Stimulated activated CD8-positive, alpha-beta memory T cell treated with anti-CD3 and anti-CD28 coated beads, Interleukin-7, amount 100 ng/mL, for 24 hours (primary cell): Measurements from ENCODE around the gene INPP5F.
"Not testable (repeated sequence)": the region's sequence is repeated elsewhere in the genome, so short reads cannot be mapped to it uniquely, and the experiment has no call there.

Experiments
- DNase-seq: peaks from one replicate; pipeline ENCODE4 v3.0.0-alpha.2; 2020; ENCODE audit warnings: low read depth

The INPP5F gene

DNA sequence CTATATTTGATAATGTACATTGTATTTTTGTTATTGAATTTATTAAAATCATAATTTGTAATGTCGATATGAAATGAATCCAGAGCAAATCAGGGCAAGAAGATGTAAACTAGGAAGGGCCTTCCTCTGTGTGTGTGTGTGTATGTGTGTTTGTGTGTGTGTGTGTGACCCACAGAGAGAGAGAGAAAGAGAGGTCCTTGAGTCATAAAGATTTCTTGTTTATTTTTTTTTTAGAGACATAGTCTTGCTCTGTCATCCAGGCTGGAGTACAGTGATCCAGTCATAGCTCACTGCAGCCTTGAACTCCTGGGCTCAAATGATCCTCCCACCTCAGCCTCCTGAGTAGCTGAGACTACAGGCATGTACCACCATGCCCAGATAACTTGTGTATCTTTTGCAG lies 50.7 kb downstream of the INPP5F start:
- no peak for DNase-seq

DNA sequence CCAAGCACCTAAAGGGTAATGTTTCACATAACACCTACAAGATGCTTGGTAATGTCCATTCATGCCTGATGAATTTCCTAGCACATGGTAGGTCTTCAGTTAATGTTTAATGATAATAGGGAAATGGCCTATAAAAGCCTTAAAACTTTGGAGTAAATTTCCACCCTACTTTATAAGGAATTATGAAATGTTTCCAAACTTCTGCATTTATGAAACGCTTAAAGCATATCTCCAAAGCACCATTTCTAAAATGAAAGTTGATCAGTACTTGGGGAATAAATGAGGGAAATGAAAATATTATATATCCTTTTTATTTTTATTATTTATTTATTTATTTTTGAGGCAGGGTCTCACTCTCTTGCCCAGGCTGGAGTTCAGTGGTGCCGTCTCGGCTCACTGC lies 51.8 kb downstream of the INPP5F start:
- DNase-seq: no peak

DNA sequence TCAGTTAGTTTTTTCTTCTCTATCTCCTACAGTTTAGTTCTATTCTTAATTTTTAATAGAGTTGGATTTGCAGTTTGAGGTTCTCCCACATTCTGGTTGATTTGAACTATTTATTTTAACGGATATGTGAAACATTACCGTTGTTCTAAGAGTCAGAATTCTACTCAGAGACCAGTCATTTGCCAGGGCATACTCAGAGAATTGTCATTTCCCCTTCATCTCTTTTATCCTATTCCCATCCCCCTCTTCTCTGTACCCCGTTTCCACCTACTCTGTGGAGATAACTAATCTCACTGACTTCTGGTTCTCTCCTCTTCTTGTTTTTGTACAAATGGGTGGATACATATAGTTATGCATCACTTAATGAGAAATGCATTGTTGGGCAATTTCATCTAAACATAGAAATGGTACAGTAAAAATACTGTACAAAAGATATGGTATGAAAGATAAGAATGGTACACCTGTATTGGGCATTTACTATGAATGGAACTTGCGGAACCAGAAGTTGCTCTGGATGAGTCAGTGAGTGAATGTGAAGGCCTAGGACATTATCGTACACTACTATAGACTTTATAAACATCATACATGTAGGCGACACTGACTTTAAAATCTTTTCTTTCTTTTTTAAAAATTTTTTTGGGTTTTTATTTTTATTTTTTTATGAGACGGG lies 53.1 kb downstream of the INPP5F start:
- DNase-seq: no peak

DNA sequence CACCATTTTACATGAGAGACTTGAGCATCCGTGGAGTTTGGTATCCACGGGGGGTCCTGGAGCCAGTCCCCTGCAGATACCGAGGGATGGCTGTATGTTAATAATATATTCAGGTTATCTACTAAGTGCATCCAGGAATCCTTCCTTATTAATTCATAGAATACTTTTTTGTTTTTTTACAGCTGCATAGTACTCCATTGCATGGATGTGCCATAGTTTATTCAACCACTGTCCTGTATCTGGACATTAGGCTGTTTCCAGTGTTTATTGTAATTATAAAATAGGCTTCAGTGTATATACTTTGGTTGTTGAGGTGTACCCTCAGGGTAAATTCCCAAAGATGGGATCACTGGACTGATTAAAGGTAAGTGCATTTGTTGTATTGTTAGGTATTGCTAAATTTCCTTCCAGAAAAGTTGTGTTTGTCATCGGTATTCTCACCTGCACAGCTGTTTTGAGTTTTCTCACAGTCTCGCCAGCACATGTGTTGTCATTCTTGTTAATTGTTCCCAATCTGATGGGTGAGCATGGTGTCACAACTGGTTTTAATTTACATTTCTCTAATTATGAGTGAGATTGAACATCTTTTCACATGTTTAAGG lies 55.1 kb downstream of the INPP5F start:
- no peak for DNase-seq

DNA sequence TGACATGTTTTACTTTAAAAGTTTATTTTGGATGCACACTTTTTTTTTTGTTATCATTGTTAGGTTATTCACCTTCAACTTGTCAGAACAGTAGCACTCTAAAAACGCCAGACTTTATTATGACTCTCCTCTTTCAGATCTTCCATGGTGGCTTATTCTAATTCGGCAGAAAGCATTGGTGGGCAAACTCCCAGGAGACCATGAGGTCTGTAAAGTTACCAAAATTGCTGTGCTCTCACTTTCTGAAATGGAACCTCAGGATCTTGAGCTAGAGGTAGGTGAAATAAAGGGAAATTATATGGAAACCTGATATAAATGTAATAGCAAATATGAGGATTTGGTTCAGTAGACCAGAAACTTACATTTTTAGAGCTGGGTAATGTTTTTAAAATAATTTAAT lies 55.6 kb downstream of the INPP5F start:
- no peak for DNase-seq

DNA sequence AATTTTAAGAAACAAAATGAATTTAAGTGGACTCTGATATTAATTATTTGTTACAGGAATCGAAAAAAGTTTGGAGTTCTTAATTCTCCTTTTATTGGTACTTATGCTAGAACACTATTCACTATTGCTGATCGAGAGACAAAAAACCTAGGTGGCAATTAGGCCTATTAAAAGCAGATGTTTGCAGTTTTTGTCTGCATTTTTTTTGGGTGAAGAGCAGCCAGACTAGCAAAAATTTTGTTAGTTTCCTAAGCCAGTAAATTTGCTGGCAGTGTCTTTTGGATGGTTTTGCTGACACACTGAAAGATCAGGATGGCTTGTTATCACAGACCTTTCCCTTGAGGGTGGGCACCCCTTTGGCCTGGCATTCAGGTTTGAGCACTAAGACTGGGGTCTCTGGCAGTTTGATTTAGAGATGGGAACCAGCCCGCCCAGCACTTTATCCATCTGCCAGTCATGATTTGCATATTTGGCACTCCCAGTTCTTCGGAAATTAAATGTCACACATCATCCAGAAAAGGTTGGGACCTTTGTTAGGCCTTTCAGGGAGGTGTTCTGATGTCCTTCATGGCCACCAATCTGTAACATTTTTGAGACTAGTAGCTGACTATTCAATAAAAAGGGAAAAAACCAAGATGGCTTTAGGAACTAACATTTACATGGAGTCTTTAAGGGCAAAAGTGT lies 57.3 kb downstream of the INPP5F start:
- no peak for DNase-seq

DNA sequence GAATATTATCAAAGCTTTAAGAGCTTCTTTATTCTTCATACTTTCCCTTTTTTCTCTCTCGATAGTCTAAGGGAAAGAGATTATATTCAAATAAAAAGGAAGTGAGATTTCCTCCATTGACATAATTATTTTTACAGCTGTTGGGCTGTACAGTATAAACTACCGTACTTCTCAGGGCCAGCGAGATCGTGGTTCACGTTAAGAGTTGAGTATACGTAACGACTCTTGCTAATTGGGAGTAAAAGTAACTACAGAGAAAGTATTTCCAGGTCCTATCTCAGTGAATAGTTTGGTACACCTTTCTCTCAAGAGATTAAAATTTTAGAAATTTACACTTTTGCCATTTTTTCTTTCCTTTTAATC lies 57.8 kb downstream of the INPP5F start:
- no peak for DNase-seq

DNA sequence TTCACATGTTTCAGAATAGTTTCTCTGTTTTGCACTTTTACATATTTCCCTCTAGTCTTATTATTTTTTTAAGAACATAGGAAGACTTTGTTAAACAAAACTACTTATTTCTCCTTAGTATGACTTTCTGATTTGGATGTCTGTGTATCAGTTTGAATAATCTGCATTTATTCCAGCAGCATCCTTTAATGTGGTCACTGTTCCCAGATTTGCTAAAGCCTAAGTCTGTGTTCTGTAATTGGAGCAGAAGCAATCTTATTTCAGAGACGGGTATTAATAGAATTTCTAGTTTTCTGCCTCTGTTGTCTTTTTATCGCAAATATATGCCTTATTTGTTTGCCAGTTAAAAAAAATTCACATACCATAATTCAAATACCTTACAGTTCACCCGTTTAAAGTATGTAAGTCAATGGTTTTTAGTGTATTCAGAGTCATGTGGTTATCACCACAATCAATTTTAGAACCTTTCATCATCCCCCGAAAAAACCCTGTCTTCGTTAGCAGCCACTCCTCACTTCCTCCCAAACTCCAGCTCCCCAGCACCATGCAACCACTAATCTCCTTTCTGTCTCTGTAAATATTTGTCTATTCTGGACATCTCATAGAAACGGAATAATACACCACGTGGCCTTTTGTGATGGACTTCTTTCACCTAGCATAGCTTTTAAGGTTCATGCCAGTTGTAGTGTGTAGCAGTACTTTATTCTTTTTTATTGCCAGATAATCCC lies 58.7 kb downstream of the INPP5F start:
- no peak for DNase-seq

DNA sequence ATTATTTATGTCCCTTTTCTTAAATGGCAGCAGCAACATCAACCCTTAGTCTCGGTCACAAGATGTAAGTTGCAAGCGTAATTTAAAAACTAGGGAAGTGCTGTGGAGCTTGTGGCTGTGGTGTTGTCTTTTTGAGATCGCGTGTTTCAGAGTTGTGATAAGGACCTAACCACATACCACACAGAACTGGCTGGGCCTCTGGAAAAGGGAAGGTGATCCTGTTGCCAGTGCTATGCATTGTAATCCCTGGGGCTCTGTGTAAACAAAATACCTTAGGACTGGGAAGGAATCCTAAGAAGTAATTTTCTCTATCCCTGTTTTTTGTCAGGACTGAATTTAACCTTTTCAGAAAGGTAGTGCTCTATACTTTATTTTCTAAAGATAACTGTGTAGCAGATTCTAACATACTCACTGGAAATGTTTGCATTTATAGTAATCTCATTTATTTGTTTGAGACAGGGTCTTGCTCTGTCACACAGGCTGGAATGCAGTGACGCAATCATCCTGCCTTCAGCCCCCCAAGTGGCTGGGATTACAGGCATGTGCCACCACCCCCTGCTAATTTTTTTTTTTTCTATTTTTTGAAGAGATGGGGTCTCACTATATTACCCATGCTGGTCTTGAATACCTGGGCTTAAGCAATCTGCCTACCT lies 60.4 kb downstream of the INPP5F start:
- no peak for DNase-seq

DNA sequence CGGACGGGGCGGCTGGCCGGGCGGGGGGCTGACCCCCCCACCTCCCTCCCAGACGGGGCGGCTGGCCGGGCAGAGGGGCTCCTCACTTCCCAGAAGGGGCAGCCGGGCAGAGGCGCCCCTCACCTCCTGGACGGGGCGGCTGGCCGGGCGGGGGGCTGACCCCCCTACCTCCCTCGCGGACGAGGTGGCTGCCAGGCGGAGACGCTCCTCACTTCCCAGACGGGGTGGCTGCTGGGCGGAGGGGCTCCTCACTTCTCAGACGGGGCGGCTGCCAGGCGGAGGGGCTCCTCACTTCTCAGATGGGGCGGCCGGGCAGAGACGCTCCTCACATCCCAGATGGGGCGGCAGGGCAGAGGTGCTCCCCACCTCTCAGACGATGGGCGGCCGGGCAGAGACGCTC lies 69.3 kb downstream of the INPP5F start:
- DNase-seq: not testable (repeated sequence)

DNA sequence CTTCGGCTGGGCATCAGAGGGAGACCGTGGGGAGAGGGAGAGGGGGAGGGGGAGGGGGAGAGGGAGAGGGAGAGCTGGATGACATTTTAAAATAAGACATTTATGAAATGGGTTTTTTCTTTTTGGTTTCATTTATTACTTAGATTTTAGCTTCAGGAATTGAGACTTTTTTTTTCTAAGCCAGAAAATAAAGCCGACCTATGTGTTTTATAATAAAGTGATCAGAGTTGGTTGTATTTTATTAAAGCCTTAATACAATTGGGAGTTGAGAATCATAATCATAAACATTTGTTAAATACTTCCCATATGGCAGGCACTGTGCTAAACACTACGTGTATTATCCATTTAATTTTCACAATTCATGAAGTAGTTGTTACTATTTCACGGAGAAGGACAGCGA lies 70.2 kb downstream of the INPP5F start:
- no peak for DNase-seq

DNA sequence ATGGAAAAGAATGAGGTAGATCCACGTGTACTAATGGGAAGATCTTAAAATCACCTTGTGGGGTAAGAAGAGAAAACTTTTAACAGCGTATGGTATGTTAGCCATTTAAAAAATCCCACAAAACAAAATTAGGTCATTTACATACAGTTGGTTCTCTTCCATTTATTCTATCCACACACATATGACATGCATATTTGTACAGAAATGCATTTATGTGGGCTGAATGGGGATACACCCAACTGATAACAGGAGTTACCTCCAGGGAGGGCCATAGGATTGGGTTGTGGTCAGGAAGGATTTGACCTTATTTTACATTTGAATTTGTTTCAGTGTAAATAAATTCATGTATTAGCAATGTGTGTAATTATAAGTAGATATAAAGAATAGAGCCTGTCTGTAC lies 75.3 kb downstream of the INPP5F start:
- no peak for DNase-seq

DNA sequence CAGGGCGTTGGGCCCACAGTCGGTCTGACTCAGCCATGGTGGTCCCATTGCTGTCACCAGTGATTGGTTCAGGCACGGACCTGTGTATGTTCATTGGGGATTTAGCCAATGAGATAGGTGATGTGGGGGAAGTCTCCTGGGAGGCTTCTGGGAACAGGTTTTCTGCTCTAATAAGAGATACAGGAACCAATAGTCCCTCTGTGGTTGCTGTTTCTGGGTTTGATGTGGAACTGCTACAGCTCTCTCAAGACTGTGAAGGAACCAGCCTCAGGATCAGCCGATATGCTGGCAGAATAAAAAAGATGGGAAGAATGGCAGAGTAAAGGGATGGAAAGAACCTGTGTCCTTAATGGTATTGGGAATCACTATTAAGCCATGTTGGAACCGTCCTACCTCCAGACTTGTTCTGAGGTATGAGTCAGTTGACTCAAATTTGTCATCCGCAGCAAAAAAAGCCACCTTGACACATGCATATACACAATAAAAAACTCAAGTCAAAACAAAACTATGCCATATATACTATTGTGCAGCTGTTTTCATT lies 76.2 kb downstream of the INPP5F start:
- DNase-seq: no peak

DNA sequence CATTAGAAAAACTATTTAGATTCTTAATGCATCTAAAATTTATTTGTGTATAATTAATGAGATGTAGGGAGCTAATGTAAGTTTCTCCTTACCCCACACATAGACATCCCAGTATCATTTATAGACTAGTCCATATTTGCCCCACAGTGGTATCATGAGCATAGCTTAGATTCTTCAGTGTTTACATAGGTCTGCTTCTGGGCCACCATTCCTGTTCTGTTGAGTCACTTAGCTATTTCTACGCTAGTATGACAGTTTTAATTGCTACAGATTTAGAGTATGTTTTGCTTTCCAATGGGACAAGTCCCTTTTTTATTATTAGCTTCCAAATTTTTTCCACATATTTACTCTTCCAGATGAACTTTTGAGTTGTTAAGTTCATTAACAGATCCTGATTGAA lies 77.4 kb downstream of the INPP5F start:
- no peak for DNase-seq

DNA sequence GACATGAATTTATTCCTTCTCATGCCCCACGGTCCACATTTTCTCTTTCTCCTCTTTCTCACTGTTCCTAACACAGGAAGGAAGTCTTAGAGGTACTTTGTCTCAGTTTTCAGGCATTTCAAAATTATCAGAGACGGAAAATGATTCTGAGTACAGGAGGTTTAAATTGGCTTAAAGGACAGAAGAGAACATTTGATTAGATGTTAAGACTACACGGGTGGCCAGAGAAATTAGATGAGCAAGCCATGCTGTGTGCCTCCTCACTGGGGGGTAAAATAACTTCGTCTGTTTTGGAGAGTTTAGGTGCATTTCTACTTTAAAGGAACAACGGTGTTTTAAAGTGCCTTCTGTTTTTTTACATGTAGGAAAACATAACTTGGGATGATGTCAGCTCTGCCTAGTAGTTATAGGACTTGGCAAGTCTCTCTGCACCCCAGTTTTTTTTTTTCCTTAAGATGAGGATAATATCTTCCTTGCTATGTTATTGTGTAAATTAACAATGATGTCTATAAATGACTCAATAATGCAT lies 79.9 kb downstream of the INPP5F start:
- no peak for DNase-seq

DNA sequence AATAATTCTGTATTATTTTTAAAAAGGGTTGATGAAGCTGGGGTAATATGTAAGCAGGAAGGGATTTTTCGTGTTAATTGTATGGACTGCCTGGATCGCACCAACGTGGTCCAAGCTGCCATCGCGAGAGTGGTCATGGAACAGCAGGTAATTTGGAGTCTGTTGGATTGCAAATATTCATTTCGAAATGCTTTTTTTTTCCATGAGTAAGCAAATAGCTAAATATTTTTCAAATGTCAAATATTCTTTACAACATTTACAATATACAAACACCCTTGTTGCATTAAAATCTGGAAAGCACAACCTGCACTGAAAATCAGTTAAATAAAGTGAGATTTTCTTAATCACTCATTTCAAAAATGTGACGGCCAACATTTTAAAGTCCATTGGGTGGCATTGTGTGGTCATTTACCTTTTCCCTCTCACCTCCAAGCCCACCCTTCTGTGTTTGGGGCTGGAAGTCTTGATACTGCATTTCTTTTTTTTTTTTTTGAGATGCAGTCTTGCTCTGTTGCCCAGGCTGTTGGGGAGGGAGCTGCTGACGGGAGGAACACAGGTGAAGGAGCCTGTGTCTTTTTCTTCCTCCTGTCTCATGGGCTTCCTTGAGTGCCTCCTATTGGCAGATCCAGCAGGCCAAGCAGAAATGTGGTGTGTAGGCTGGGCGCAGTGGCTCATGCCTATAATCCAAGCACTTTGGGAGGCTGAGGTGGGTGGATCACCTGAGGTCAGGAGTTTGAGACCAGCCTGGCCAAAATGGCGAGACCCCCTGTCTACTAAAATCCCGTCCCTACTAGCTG lies 80.7 kb downstream of the INPP5F start:
- no peak for DNase-seq

DNA sequence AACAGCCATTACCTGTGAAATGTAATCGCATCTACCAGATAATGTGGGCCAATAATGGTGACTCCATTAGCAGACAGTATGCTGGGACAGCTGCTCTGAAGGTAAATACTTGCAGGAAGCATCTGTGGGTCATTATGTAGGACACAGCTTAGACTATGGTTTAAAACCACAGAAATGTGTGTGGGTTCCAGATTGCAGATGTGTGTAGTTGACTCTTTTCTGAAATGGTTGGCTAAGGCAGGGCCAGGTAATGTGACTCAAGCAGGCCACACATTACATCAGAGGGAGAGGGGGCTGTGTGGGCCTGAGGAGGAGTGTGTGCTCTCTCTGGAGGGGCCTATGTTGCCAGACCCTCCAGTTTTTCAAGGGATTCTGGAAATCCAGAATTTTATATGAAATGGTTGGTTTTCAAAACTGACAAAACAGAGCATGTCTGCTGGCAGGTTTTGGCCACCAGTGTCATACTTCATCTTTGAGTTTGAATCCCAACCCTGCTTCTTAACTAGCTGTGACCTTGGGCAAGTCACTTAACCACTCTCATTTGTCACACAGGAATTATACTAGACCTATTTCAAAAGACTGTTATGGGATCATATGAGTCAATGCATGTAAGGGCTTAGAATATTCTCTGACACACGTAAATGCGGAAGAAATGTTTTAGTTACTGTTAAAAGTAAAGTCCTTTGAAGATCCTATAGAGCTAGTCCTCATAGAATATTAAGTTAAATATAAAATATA lies 82.3 kb downstream of the INPP5F start:
- no peak for DNase-seq

DNA sequence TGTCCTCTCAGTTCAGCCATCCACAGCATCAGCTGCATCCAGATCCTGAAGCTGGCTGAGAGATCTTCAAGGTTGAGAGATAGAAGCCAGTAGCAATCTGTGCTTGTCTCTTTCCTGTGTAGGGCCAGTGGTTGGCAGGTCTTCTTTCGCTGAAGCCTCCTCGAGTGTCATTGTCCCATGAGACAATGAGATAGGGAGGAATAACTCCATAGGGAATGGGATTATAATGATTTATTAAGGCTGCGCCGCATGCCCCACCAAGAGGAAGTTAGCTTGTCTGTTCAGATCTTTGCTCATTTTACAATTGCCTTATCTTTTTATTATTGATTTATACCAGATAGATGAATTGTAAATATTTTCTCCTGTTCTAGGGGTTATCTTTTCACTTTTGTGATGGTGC lies 85.3 kb downstream of the INPP5F start:
- DNase-seq: no peak

DNA sequence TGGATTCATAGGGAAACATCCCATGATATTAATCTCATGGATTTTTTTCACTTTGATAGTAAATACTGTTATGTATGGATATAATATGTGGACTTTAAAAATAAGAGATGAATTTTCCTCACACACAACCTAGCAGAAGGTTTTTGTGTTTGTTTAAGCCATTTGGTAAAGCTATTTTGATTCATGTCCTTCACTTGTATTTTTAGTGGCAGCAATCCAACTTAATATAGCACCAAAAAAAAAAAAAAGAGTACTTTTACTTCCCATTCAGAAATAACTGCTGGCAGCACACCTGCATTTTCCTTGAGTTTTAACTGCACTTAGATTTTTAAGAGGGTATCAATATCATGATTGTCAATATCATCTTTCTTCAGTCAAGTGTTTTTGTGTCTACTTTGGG lies 86.8 kb downstream of the INPP5F start:
- DNase-seq: no peak

DNA sequence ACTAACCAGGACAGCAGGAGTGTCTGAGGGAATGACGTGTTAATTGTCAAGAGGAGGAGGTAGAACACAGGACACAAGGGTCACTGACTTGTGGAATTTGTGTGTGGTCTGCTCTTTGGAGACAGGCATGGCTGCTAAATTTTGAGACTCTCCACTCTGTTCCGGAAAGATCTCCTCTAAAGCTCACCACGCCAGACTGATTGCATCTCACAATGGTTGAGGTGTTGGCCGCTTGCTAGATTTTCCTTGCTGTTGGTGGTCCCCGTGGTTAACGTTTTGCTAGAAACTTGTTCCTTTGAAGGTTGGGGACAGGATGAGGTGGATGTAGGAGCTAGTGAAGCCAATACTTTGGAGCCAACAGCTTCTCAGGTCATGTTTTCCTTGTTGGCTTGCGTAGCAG lies 89.8 kb downstream of the INPP5F start:
- DNase-seq: no peak
